Fibroblast of pulmonary artery (primary cell): ENCODE results near the gene PTPRC.

Experiments
- DNase-seq: peaks from one replicate; pipeline ENCODE4 v3.0.0-alpha.2; 2010; ENCODE audit warnings: low read depth
- H3K4me3 ChIP-seq: replicated peaks from 2 replicates; pipeline ENCODE4 v1.5.1; 2011; ENCODE audit warnings: low read depth, mild to moderate bottlenecking, control low read depth, low read length, moderate library complexity
- TF ChIP-seq, protein P1 (sequence below): IDR thresholded peaks from 2 replicates; pipeline ENCODE4 v1.5.1; 2011; ENCODE audit warnings: mild to moderate bottlenecking, control low read depth, low read length, inconsistent platforms; ENCODE audit errors: missing control alignments

The PTPRC gene

DNA sequence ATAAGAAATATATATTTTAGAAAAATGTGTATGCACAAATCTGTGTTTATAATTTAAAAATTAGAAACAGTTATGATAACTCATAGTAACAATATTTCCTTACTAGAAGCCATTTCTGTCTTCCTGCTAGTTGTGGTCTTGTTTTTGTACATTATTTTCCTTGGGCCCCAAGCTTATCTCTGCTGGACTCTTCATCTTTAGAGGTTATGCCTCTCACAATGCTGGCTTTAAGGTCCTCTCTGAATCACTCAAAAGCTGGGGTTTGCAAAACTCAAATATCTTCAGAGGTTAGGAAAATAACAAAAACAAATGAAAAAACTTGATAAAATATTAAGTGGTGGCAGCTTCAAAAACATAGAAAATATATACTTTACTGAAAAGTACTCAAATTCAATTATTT lies 133.8 kb downstream of the PTPRC start:
- TF ChIP-seq, protein P1, sequence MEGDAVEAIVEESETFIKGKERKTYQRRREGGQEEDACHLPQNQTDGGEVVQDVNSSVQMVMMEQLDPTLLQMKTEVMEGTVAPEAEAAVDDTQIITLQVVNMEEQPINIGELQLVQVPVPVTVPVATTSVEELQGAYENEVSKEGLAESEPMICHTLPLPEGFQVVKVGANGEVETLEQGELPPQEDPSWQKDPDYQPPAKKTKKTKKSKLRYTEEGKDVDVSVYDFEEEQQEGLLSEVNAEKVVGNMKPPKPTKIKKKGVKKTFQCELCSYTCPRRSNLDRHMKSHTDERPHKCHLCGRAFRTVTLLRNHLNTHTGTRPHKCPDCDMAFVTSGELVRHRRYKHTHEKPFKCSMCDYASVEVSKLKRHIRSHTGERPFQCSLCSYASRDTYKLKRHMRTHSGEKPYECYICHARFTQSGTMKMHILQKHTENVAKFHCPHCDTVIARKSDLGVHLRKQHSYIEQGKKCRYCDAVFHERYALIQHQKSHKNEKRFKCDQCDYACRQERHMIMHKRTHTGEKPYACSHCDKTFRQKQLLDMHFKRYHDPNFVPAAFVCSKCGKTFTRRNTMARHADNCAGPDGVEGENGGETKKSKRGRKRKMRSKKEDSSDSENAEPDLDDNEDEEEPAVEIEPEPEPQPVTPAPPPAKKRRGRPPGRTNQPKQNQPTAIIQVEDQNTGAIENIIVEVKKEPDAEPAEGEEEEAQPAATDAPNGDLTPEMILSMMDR = no peak
- peak; percentile 61 for DNase-seq
- H3K4me3 ChIP-seq = no peak overlapping the region

DNA sequence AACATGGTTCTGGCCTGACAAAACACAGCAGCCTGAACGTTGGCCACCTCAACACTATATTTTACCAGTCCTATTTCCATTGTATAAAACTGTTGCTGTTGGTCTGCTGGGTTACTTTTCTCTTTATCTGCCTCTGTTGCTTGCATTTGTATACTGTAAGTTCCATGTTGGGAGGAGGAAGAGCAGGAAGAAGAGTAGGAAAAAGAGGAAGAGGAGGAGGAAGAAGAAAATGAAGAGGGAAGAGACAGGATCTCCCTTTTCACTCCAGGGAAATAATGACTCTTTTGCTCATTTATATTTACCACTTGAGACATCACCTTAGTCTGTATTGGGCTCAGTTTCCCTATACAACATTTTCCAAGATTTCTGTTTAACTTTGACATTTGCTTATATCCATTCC lies 134.2 kb downstream of the PTPRC start:
- TF ChIP-seq, protein P1 = no peak
- H3K4me3 ChIP-seq = no peak overlapping the region
- peak; percentile 13 for DNase-seq

DNA sequence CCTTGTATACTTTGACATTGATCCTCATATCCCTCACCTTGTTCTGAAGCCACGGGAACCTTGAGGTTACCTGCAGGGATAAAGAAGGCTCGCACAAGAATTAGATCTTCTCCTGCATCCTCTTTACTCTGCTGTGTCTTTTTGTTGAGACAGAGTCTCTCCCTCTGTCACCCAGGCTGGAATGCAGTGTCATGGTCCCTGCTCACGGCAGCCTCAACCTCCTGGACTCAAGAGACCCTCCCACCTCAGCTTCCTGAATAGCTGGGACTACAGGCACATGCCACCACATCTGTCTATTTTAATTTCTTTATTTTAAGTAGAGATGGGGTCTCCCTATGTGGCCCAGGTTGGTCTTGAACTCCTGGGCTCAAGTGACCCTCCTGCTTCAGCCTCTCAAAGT lies 134.7 kb downstream of the PTPRC start:
- no peak overlapping the region for H3K4me3 ChIP-seq
- TF ChIP-seq, protein P1 = no peak
- DNase-seq = no peak

DNA sequence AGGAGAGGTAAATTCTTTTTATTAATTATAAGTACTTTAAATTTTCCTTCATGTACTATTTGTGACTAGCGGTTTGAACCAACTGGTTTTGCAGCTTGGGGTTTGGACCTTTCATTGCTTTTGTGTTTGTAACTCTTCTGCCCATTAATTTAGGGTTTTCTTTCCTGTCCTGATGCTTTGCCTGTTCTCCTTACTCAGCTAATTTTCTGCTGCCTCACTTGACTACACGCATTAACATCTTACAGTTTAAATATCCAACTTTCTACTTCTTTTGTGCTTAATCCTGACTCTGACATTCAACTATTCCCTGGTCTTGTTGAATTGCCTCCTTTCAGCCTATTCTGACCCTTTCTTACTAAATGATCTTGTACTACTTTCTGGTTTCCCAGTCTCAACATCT lies 135.6 kb downstream of the PTPRC start:
- DNase-seq = no peak
- no peak overlapping the region for H3K4me3 ChIP-seq
- TF ChIP-seq, protein P1 = no peak

DNA sequence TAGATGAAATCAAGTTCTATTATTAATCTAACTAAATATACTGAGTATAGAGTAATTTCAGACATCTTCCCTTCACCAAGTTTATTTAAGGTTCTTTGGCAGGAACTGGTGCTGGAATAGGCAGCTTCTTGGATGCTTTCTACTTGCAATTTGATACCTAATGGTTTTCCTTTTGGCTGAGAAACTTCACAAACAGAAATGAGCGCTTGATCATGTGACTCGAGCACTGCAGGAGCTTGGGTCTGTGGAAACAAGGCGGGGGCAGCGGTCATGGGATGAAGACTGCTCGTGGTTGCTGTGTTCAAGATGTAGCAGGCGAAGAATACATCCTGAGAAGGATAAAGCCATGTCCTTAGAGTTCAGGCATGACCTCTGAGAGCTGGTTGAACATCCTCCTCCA lies 136.8 kb downstream of the PTPRC start:
- no peak overlapping the region for H3K4me3 ChIP-seq
- DNase-seq = peak; percentile 42
- TF ChIP-seq, protein P1 = no peak

DNA sequence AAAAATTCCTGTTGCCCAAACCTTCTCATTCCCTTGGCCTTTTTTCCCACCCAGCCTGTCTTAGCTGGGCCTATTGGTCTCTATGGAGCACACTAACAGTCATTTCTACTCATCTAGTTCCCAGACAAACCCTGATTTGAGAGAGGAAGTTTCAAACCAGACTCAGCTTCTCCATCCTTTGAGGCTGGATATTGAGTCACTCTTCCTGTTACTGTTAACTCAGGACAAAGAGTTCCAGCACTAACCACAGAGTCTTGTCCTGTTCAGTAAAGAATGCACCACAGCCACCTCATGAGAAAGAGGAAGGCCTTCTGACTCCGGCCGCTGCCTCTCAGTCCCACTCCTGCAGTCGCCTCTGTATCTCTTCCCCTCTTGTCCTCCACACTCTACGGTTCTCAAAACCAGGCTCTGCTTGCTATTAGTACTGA lies 137.8 kb downstream of the PTPRC start:
- DNase-seq = peak; percentile 98
- H3K4me3 ChIP-seq = no peak overlapping the region
- TF ChIP-seq, protein P1 = no peak

DNA sequence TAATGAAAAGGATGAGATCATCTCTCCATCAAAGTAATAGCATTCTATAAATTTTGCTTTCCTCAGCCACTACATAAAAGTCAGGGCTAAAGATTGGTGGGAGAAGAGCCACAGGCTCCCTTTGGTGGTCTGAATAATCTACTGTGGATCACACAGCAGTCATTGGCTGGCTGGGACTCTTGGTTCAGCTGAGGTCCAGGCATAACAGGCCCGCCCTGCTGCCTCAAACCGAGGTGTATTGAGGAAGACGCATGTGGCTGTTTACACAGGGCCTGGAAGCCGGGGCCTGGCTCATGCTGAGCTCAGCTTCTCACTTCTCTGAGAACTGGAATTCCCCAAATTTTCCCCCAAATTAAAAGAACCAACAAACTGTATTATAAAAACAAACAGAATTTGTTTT lies 139.2 kb downstream of the PTPRC start:
- no peak overlapping the region for H3K4me3 ChIP-seq
- TF ChIP-seq, protein P1 = no peak
- DNase-seq = no peak
